Subcutaneous abdominal adipose tissue (tissue), 5 donors: Measurements from ENCODE around the gene KRIT1.
A peak's percentile ranks its signal among the peaks of the same experiment; 100 is the strongest.

Source experiments
- H3K27ac ChIP-seq: one replicate; pipeline ENCODE4 v1.7.0; 2013; ENCODE audit warnings: low read depth, mild to moderate bottlenecking, inconsistent platforms, low read length, moderate library complexity
- H3K27me3 ChIP-seq, 5 donors: one replicate each; pipeline ENCODE4 v1.7.0; 2013; ENCODE audit warnings: low read length in 5 of 5, inconsistent platforms in 1 of 5; ENCODE audit not compliant: control insufficient read depth in 5 of 5, insufficient read depth in 4 of 5
- H3K36me3 ChIP-seq, 5 donors: one replicate each; pipeline ENCODE4 v1.7.0; 2013; ENCODE audit warnings: low read length in 5 of 5; ENCODE audit not compliant: control insufficient read depth in 5 of 5, insufficient read depth in 5 of 5
- H3K4me1 ChIP-seq, 5 donors: one replicate each; pipeline ENCODE4 v1.7.0; 2013; ENCODE audit warnings: low read length in 5 of 5, mild to moderate bottlenecking in 3 of 5, moderate library complexity in 1 of 5; ENCODE audit not compliant: control insufficient read depth in 5 of 5, insufficient read depth in 5 of 5
- H3K4me3 ChIP-seq, 5 donors: one replicate each; pipeline ENCODE4 v1.7.0; 2013; ENCODE audit warnings: low read length in 5 of 5, low read depth in 1 of 5
- H3K9ac ChIP-seq, 5 donors: one replicate each; pipeline ENCODE4 v1.7.0; 2013; ENCODE audit warnings: low read length in 5 of 5, mild to moderate bottlenecking in 4 of 5, moderate library complexity in 3 of 5
- H3K9me3 ChIP-seq, 5 donors: one replicate each; pipeline ENCODE4 v1.7.0; 2013; ENCODE audit warnings: low read length in 5 of 5; ENCODE audit not compliant: control insufficient read depth in 5 of 5
- donor health status: healthy.
- donor health status: healthy.
- donor health status: healthy.
- donor health status: healthy.
- donor health status: healthy.

The KRIT1 gene

GRCh38 chr7:92251181-92251580 lies 5.5 kb upstream of the KRIT1 start:
- Histone ChIP-seq H3K4me3 (no peak overlapping the region), H3K4me1 (peaks cover 0 to 29% (median 23%) of the 10 kb centered on the region in 5 donors), H3K9me3 (no peaks in the 10 kb centered on the region), H3K27ac (no peak overlapping the region), H3K27me3 (no peaks in the 10 kb centered on the region), H3K36me3 (no peaks in the 10 kb centered on the region), H3K9ac (no peak overlapping the region)

GRCh38 chr7:92250603-92251002 lies 4.9 kb upstream of the KRIT1 start:
- H3K9me3 ChIP-seq = no peaks in the 10 kb centered on the region
- H3K4me1 ChIP-seq = peaks cover 0 to 29% (median 23%) of the 10 kb centered on the region in 5 donors
- no peak overlapping the region for H3K4me3 ChIP-seq
- H3K27me3 ChIP-seq = no peaks in the 10 kb centered on the region
- H3K9ac ChIP-seq = no peak overlapping the region
- no peak overlapping the region for H3K27ac ChIP-seq
- no peaks in the 10 kb centered on the region for H3K36me3 ChIP-seq

- Histone ChIP-seq H3K9me3 (no peaks in the 10 kb centered on the region), H3K4me1 (peaks cover 0 to 36% (median 35%) of the 10 kb centered on the region in 5 donors), H3K27me3 (no peaks in the 10 kb centered on the region), H3K36me3 (peaks cover 0 to under 1% (median 0%) of the 10 kb centered on the region in 5 donors), H3K4me3 (peak overlapping the region; percentile 85 to 97 (median 96)), H3K27ac (no peak overlapping the region), H3K9ac (peak overlapping the region; percentile 66 to 99 (median 95))
Observed at GRCh38 chr7:92246360-92247101, 817 bp upstream of the KRIT1 start.

GRCh38 chr7:92244808-92245486 lies 767 bp downstream of the KRIT1 start:
- Histone ChIP-seq H3K27ac (peak overlapping the region; percentile 97), H3K9ac (peak overlapping the region; percentile 91 to 99 (median 95)), H3K4me1 (peaks cover 0 to 36% (median 35%) of the 10 kb centered on the region in 5 donors), H3K9me3 (no peaks in the 10 kb centered on the region), H3K4me3 (peak overlapping the region; percentile 85 to 97 (median 96)), H3K36me3 (peaks cover 8 to 15% (median 13%) of the 10 kb centered on the region in 5 donors), H3K27me3 (no peaks in the 10 kb centered on the region)

GRCh38 chr7:92242972-92243371 lies 2.7 kb downstream of the KRIT1 start:
- H3K27ac ChIP-seq = no peak overlapping the region

GRCh38 chr7:92230547-92230946 lies 15.2 kb downstream of the KRIT1 start:
- Histone ChIP-seq H3K27me3 (no peaks in the 10 kb centered on the region), H3K27ac (no peak overlapping the region), H3K4me3 (no peak overlapping the region), H3K9me3 (peaks cover 0 to 3% (median 0%) of the 10 kb centered on the region in 5 donors), H3K4me1 (no peaks in the 10 kb centered on the region), H3K9ac (no peak overlapping the region), H3K36me3 (peaks cover 36 to 65% (median 48%) of the 10 kb centered on the region in 5 donors)

More at GRCh38 chr7:92242972-92243371, 2.7 kb downstream of the KRIT1 start:
- H3K36me3 ChIP-seq = peaks cover 17 to 32% (median 30%) of the 10 kb centered on the region in 5 donors
- peaks cover 0 to 33% (median 32%) of the 10 kb centered on the region in 5 donors for H3K4me1 ChIP-seq
- H3K9me3 ChIP-seq = no peaks in the 10 kb centered on the region
- no peaks in the 10 kb centered on the region for H3K27me3 ChIP-seq
- H3K9ac ChIP-seq = no peak overlapping the region
- no peak overlapping the region for H3K4me3 ChIP-seq

- H3K9me3 ChIP-seq = peaks cover 0 to 3% (median 0%) of the 10 kb centered on the region in 5 donors
- H3K27me3 ChIP-seq = no peaks in the 10 kb centered on the region
- H3K9ac ChIP-seq = no peak overlapping the region
- no peak overlapping the region for H3K27ac ChIP-seq
- no peak overlapping the region for H3K4me3 ChIP-seq
- H3K36me3 ChIP-seq = peaks cover 36 to 64% (median 46%) of the 10 kb centered on the region in 5 donors
- no peaks in the 10 kb centered on the region for H3K4me1 ChIP-seq
Observed at GRCh38 chr7:92228742-92229141, 17.0 kb downstream of the KRIT1 start.

GRCh38 chr7:92228100-92228499 lies 17.6 kb downstream of the KRIT1 start:
- H3K4me3 ChIP-seq = no peak overlapping the region
- H3K36me3 ChIP-seq = peaks cover 35 to 64% (median 46%) of the 10 kb centered on the region in 5 donors
- no peak overlapping the region for H3K9ac ChIP-seq
- no peak overlapping the region for H3K27ac ChIP-seq
- no peaks in the 10 kb centered on the region for H3K4me1 ChIP-seq
- peaks cover 0 to 3% (median 0%) of the 10 kb centered on the region in 5 donors for H3K9me3 ChIP-seq
- H3K27me3 ChIP-seq = no peaks in the 10 kb centered on the region

- H3K36me3 ChIP-seq = peaks cover 38 to 71% (median 47%) of the 10 kb centered on the region in 5 donors
Observed at GRCh38 chr7:92226981-92227380, 18.7 kb downstream of the KRIT1 start.

GRCh38 chr7:92221766-92222165 lies 23.9 kb downstream of the KRIT1 start:
- Histone ChIP-seq H3K4me1 (no peaks in the 10 kb centered on the region), H3K9ac (no peak overlapping the region), H3K27ac (no peak overlapping the region), H3K9me3 (no peaks in the 10 kb centered on the region), H3K36me3 (peaks cover 54 to 88% (median 58%) of the 10 kb centered on the region in 5 donors), H3K4me3 (no peak overlapping the region), H3K27me3 (no peaks in the 10 kb centered on the region)

More at GRCh38 chr7:92226981-92227380, 18.7 kb downstream of the KRIT1 start:
- Histone ChIP-seq H3K4me3 (no peak overlapping the region), H3K27me3 (no peaks in the 10 kb centered on the region), H3K9ac (no peak overlapping the region), H3K9me3 (peaks cover 0 to 3% (median 0%) of the 10 kb centered on the region in 5 donors), H3K4me1 (no peaks in the 10 kb centered on the region), H3K27ac (no peak overlapping the region)
